H1 (cell line): ENCODE results near the gene MYL9. TPM values are rescaled to one million over a fixed set of nuclear protein-coding genes. Genes with fewer than 3 reads are reported as not detected.

ENCODE experiments used
- CTCF ChIA-PET: fragments of 300-600 bp; sonication (Branson Sonifier 250); formaldehyde crosslinking; loops from one replicate; lab custom pipeline; 2021; ENCODE audit not compliant: partially characterized antibody; lab: Charles Lee
- POLR2A ChIA-PET: fragments of 300-600 bp; sonication (Branson Sonifier 250); formaldehyde crosslinking; loops from one replicate; lab custom pipeline; 2021; ENCODE audit warnings: inconsistent platforms; ENCODE audit not compliant: partially characterized antibody; lab: Charles Lee
- DNase-seq, 2 experiments: peaks; one replicate each; pipeline versions ENCODE4 v3.0.0 to v3.0.0-alpha.2; 2010 to 2022; ENCODE audit warnings: low spot score in 2 of 2, low read depth in 1 of 2, mixed read lengths in 1 of 2
- FAIRE-seq: peaks from 2 replicates; lab custom pipeline; 2011; peaks lifted over from hg19 to GRCh38; lab: Jason Lieb, UNC
- H2AFZ ChIP-seq: 2 replicates; pipeline ENCODE4 v1.8.1; 2012; ENCODE audit warnings: low read length, inconsistent platforms
- H2AK5ac ChIP-seq: 2 replicates; pipeline ENCODE4 v1.6.1; 2013; ENCODE audit warnings: low read depth, low read length
- H2BK120ac ChIP-seq: replicated peaks from 2 replicates; pipeline ENCODE3; 2013; ENCODE audit warnings: low read depth, low read length, inconsistent platforms
- H2BK12ac ChIP-seq: 2 replicates; pipeline ENCODE4 v1.6.1; 2013; ENCODE audit warnings: low read depth, low read length
- H2BK15ac ChIP-seq: 2 replicates; pipeline ENCODE4 v1.6.1; 2013; ENCODE audit warnings: low read length
- H2BK20ac ChIP-seq: 2 replicates; pipeline ENCODE4 v1.6.1; 2013; ENCODE audit warnings: low read length
- H2BK5ac ChIP-seq: 2 replicates; pipeline ENCODE4 v1.6.1; 2013; ENCODE audit warnings: low read depth, low read length
- H3K14ac ChIP-seq: 2 replicates; pipeline ENCODE4 v1.6.1; 2013; ENCODE audit warnings: inconsistent platforms; ENCODE audit not compliant: insufficient read length
- H3K18ac ChIP-seq: 2 replicates; pipeline ENCODE4 v1.6.1; 2013; ENCODE audit warnings: low read length; ENCODE audit errors: extremely low read depth
- H3K23ac ChIP-seq: 2 replicates; pipeline ENCODE4 v1.6.1; 2013; ENCODE audit warnings: inconsistent platforms; ENCODE audit not compliant: insufficient read length
- H3K23me2 ChIP-seq: 2 replicates; pipeline ENCODE4 v1.6.1; 2013; ENCODE audit warnings: low read depth, low read length
- H3K27ac ChIP-seq: 2 replicates; pipeline ENCODE4 v1.6.1; 2011; ENCODE audit warnings: low read depth, low read length, inconsistent platforms
- H3K27me3 ChIP-seq, 4 experiments: replicated peaks in 1 of 4; 1 replicate in 1 of 4; 2 replicates in 3 of 4; pipeline versions ENCODE4 v1.6.1 to v1.8.1; 2011 to 2013; ENCODE audit warnings: low read length in 3 of 4, mild to moderate bottlenecking in 3 of 4, inconsistent platforms in 2 of 4, mixed read lengths in 2 of 4, moderate library complexity in 1 of 4; ENCODE audit not compliant: control insufficient read depth in 3 of 4, insufficient read depth in 3 of 4; ENCODE audit errors: extremely low read depth in 1 of 4
- H3K36me3 ChIP-seq, 4 experiments: 2 replicates each; pipeline versions ENCODE4 v1.6.1 to v1.8.1; 2011 to 2013; ENCODE audit warnings: mild to moderate bottlenecking in 4 of 4, low read length in 3 of 4, moderate library complexity in 2 of 4, control low read depth in 1 of 4, inconsistent platforms in 1 of 4; ENCODE audit not compliant: insufficient read depth in 4 of 4, control insufficient read depth in 2 of 4
- H3K4ac ChIP-seq: replicated peaks from 2 replicates; pipeline ENCODE3; 2013; ENCODE audit warnings: low read length, low read depth, mixed read lengths, inconsistent platforms; ENCODE audit not compliant: insufficient read length
- H3K4me1 ChIP-seq, 4 experiments: replicated peaks in 1 of 4; 1 replicate in 1 of 4; 2 replicates in 3 of 4; pipeline versions ENCODE4 v1.6.1 to v1.8.1; 2011 to 2013; ENCODE audit warnings: low read length in 3 of 4, inconsistent platforms in 2 of 4, mixed read lengths in 1 of 4; ENCODE audit not compliant: insufficient read depth in 4 of 4, control insufficient read depth in 3 of 4
- H3K4me2 ChIP-seq, 2 experiments: 2 replicates each; pipeline versions ENCODE4 v1.6.1 to v1.8.1; 2011 to 2013; ENCODE audit warnings: low read depth in 2 of 2, low read length in 2 of 2, control low read depth in 1 of 2, inconsistent platforms in 1 of 2, mild to moderate bottlenecking in 1 of 2; ENCODE audit not compliant: insufficient read depth in 1 of 2
- H3K4me3 ChIP-seq, 4 experiments: fragments of 200-600, 300-600 bp in 1 of 4; sonication (generic), shearing (Covaris generic), sonication (Bioruptor Twin) in 1 of 4; 2 replicates each; pipeline versions ENCODE4 v1.5.1 to v1.8.1; 2011 to 2016; ENCODE audit warnings: low read length in 4 of 4, low read depth in 3 of 4, control low read depth in 2 of 4, inconsistent platforms in 2 of 4, mild to moderate bottlenecking in 2 of 4, mixed read lengths in 1 of 4, moderate library complexity in 1 of 4; ENCODE audit not compliant: insufficient read depth in 2 of 4; ENCODE audit errors: extremely low read depth in 1 of 4
- H3K56ac ChIP-seq: replicated peaks from 2 replicates; pipeline ENCODE3; 2013; ENCODE audit warnings: low read depth, mild to moderate bottlenecking, mixed read lengths, low read length, inconsistent platforms; ENCODE audit not compliant: insufficient read length
- H3K79me1 ChIP-seq: 2 replicates; pipeline ENCODE4 v1.6.1; 2013; ENCODE audit warnings: low read depth, low read length, control low read depth
- H3K79me2 ChIP-seq, 2 experiments: 2 replicates each; pipeline versions ENCODE4 v1.6.1 to v1.8.1; 2012 to 2013; ENCODE audit warnings: low read length in 2 of 2, mild to moderate bottlenecking in 2 of 2, inconsistent platforms in 1 of 2; ENCODE audit not compliant: insufficient read depth in 2 of 2, control insufficient read depth in 1 of 2
- H3K9ac ChIP-seq, 4 experiments: replicated peaks in 1 of 4; 1 replicate in 1 of 4; 2 replicates in 3 of 4; pipeline versions ENCODE4 v1.6.1 to v1.8.1; 2011 to 2013; ENCODE audit warnings: low read depth in 3 of 4, low read length in 3 of 4, control low read depth in 2 of 4, mild to moderate bottlenecking in 2 of 4, moderate library complexity in 2 of 4, inconsistent platforms in 1 of 4; ENCODE audit errors: extremely low read depth in 1 of 4
- H3K9me3 ChIP-seq, 2 experiments: 2 replicates each; pipeline versions ENCODE4 v1.6.1 to v1.8.1; 2012 to 2013; ENCODE audit warnings: mild to moderate bottlenecking in 2 of 2, moderate library complexity in 2 of 2, control low read depth in 1 of 2, inconsistent platforms in 1 of 2, low read depth in 1 of 2, low read length in 1 of 2, mixed read lengths in 1 of 2; ENCODE audit not compliant: insufficient read depth in 2 of 2
- H4K20me1 ChIP-seq, 2 experiments: replicated peaks in 1 of 2; 2 replicates each; pipeline versions ENCODE3 to v1.8.1; 2011 to 2013; ENCODE audit warnings: inconsistent platforms in 2 of 2, low read length in 2 of 2, mild to moderate bottlenecking in 1 of 2; ENCODE audit not compliant: insufficient read depth in 2 of 2, control insufficient read depth in 1 of 2
- H4K5ac ChIP-seq: 2 replicates; pipeline ENCODE4 v1.6.1; 2013; ENCODE audit warnings: low read length, low read depth, mixed read lengths, inconsistent platforms; ENCODE audit not compliant: insufficient read length
- H4K8ac ChIP-seq: 2 replicates; pipeline ENCODE4 v1.8.0; 2013; ENCODE audit warnings: mild to moderate bottlenecking, moderate library complexity, low read length, inconsistent platforms; ENCODE audit not compliant: insufficient read depth; ENCODE audit errors: extremely low read depth
- H4K91ac ChIP-seq: replicated peaks from 2 replicates; pipeline ENCODE3; 2013; ENCODE audit warnings: low read length, mixed read lengths, inconsistent platforms; ENCODE audit not compliant: insufficient read length
- BACH1 ChIP-seq: IDR thresholded peaks from 2 replicates; pipeline ENCODE4 v1.6.1; 2012; ENCODE audit warnings: low read length, improper control_type of control experiment
- SIX5 ChIP-seq: IDR thresholded peaks from 2 replicates; pipeline ENCODE4 v1.6.1; 2011; ENCODE audit warnings: mild to moderate bottlenecking, low read depth, low read length
- WGBS, 2 experiments: shearing (Covaris generic) in 1 of 2; methylation state at CpG; one replicate each; pipeline versions ENCODE4 v1.1.6 to v1.1.7; 2013 to 2015; ENCODE audit warnings: low lambda C conversion rate in 2 of 2, mixed read lengths in 2 of 2, inconsistent platforms in 1 of 2, low coverage in 1 of 2, missing lambda C conversion rate in 1 of 2; ENCODE audit not compliant: insufficient replicate concordance in 2 of 2, insufficient coverage in 1 of 2, insufficient read length in 1 of 2; ENCODE audit errors: extremely low coverage in 1 of 2, missing lambda C conversion rate in 1 of 2; 5-methylcytosine and 5-hydroxymethylcytosine counted together
- polyA plus RNA-seq, 7 experiments: library from polyadenylated mRNA; depleted of rRNA in 3 of 7; stranded (reverse) in 5 of 7; unstranded in 2 of 7; fragments of >200 nt in 5 of 7; fragments of 200-250 nt in 2 of 7; gene quantifications; 1 replicate in 5 of 7; 2 replicates in 1 of 7; 4 replicates in 1 of 7; pipeline versions ENCODE4 v1.2.1 to v1.2.3, GENCODE V29; 2011 to 2013; ENCODE audit warnings: missing spikeins in 2 of 7, mixed read lengths in 2 of 7
- total RNA-seq: library from RNA; stranded (reverse); fragmentation: NEBNext Ultra II Directional; extraction: Animal tissue kit (Norgen Biotek cat#: 25700); gene quantifications from 2 replicates; pipeline ENCODE4 v1.2.1, GENCODE V29; 2021
- TF ChIP-seq, protein P1 (sequence below): IDR thresholded peaks from 2 replicates; pipeline ENCODE4 v1.6.1; 2012; ENCODE audit warnings: inconsistent platforms

Gene MYL9
- total and polyA plus RNA-seq, 2 of the 8 experiments (the other 6 are each of a cell fraction or from before 2014, with no cell fraction given): 26.8 to 193 TPM

GRCh38 chr20:36599912-36600345, 58.6 kb downstream of the MYL9 start:
- peaks cover 0 to 2% of the 10 kb centered on the region in 2 experiments for H4K20me1 ChIP-seq
- ChIA-PET POLR2A (interaction anchor here (7.8 to 26.6 kb wide), 2 partner anchors 13 to 27 kb away, joined by 71 to 388 read pairs; partner anchors contain the start of gene TGIF2), CTCF (interaction anchor here (0.6 to 2.3 kb wide), 9 partner anchors 8 to 126 kb away, joined by 3 to 11 read pairs (median 5); no protein-coding TSS in a partner anchor)
- no peak overlapping the region for H2BK5ac ChIP-seq
- H3K27me3 ChIP-seq: no peaks in the 10 kb centered on the region; a peak in 1 of 7 replicates
- WGBS, 2 experiments: 87% methylated on average over 5 of the region's 5 CpGs; no CpG with 5 or more reads in 1 of the 2 experiments
- H3K79me2 ChIP-seq: no peaks in the 10 kb centered on the region
- H3K9me3 ChIP-seq: no peaks in the 10 kb centered on the region
- no peak overlapping the region for H3K9ac ChIP-seq
- DNase-seq (no peak), FAIRE-seq (no peak)
- no peak overlapping the region for H4K8ac ChIP-seq
- H2BK12ac ChIP-seq: no peak overlapping the region
- H2AK5ac ChIP-seq: no peak overlapping the region
- H3K4ac ChIP-seq: no peak overlapping the region
- H4K5ac ChIP-seq: no peak overlapping the region
- H3K36me3 ChIP-seq: no peaks in the 10 kb centered on the region
- no peak overlapping the region for H3K4me2 ChIP-seq
- no peak overlapping the region for H3K56ac ChIP-seq
- H3K18ac ChIP-seq: no peak overlapping the region
- no peak overlapping the region for H2BK15ac ChIP-seq
- H3K27ac ChIP-seq: no peak overlapping the region
- H2BK120ac ChIP-seq: no peak overlapping the region
- H4K91ac ChIP-seq: no peak overlapping the region
- H3K23me2 ChIP-seq: 0 out of 2 replicates have a peak, but pooled peaks cover 2% of the 10 kb centered on the region
- H3K23ac ChIP-seq: no peak overlapping the region
- H3K4me1 ChIP-seq: peaks cover 0 to 11% (median 9%) of the 10 kb centered on the region in 4 experiments; a peak in 6 of 7 replicates
- no peaks in the 10 kb centered on the region for H3K79me1 ChIP-seq
- H2AFZ ChIP-seq: no peak overlapping the region
- H3K14ac ChIP-seq: no peak overlapping the region
- H2BK20ac ChIP-seq: no peak overlapping the region
- H3K4me3 ChIP-seq: no peak overlapping the region
- TF ChIP-seq SIX5 (no peak), BACH1 (no peak)
- TF ChIP-seq, protein P1, sequence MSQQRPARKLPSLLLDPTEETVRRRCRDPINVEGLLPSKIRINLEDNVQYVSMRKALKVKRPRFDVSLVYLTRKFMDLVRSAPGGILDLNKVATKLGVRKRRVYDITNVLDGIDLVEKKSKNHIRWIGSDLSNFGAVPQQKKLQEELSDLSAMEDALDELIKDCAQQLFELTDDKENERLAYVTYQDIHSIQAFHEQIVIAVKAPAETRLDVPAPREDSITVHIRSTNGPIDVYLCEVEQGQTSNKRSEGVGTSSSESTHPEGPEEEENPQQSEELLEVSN: no peak
